HG02588 (cell line): ENCODE measurements around the gene VASH2.
A peak's percentile ranks its signal among the peaks of the same experiment; 100 is the strongest.
"Not testable (repeated sequence)": the region's sequence is repeated elsewhere in the genome, so short reads cannot be mapped to it uniquely, and the experiment has no call there.

Experiments used
- ATAC-seq: cut with Tn5 transposase; IDR thresholded peaks from one replicate; pipeline ENCODE4 v1.9.1; 2021; ENCODE audit warnings: mild to moderate bottlenecking, moderate library complexity; ENCODE audit not compliant: unreplicated experiment

Gene VASH2

GRCh38 chr1:212954514-212954913 is 4.2 kb downstream of the VASH2 start:
- no peak for ATAC-seq

GRCh38 chr1:212955098-212955497 is 4.8 kb downstream of the VASH2 start:
- ATAC-seq, result no peak

GRCh38 chr1:212955961-212956620 is 5.8 kb downstream of the VASH2 start:
- ATAC-seq, result no peak

GRCh38 chr1:212957546-212957945 is 7.2 kb downstream of the VASH2 start:
- no peak for ATAC-seq

- ATAC-seq, result no peak
Measured at GRCh38 chr1:212958175-212958574, 7.8 kb downstream of the VASH2 start.

- peak; percentile 78 for ATAC-seq
Measured at GRCh38 chr1:212959266-212960220, 9.2 kb downstream of the VASH2 start.

GRCh38 chr1:212960932-212961331 is 10.6 kb downstream of the VASH2 start:
- no peak for ATAC-seq

GRCh38 chr1:212962509-212962908 is 12.2 kb downstream of the VASH2 start:
- no peak for ATAC-seq

- ATAC-seq, result no peak
Measured at GRCh38 chr1:212964102-212964501, 13.8 kb downstream of the VASH2 start.

- ATAC-seq, result not testable (repeated sequence)
Measured at GRCh38 chr1:212964993-212965392, 14.7 kb downstream of the VASH2 start.

GRCh38 chr1:212966616-212967015 is 16.3 kb downstream of the VASH2 start:
- ATAC-seq, result no peak

- ATAC-seq, result peak; percentile 50
Measured at GRCh38 chr1:212967801-212968200, 17.5 kb downstream of the VASH2 start.

- peak; percentile 51 for ATAC-seq
Measured at GRCh38 chr1:212968368-212968863, 18.1 kb downstream of the VASH2 start.

- no peak for ATAC-seq
Measured at GRCh38 chr1:212970085-212970484, 19.7 kb downstream of the VASH2 start.

- no peak for ATAC-seq
Measured at GRCh38 chr1:212971312-212971711, 21.0 kb downstream of the VASH2 start.

GRCh38 chr1:212973426-212973825 is 23.1 kb downstream of the VASH2 start:
- no peak for ATAC-seq

GRCh38 chr1:212973899-212974298 is 23.6 kb downstream of the VASH2 start:
- no peak for ATAC-seq

- no peak for ATAC-seq
Measured at GRCh38 chr1:212974711-212975110, 24.4 kb downstream of the VASH2 start.

- ATAC-seq, result no peak
Measured at GRCh38 chr1:212975111-212975918, 25.0 kb downstream of the VASH2 start.

GRCh38 chr1:212976586-212976985 is 26.2 kb downstream of the VASH2 start:
- no peak for ATAC-seq
